Measurements from ENCODE around the gene FCN2.

FCN2 gene

DNA sequence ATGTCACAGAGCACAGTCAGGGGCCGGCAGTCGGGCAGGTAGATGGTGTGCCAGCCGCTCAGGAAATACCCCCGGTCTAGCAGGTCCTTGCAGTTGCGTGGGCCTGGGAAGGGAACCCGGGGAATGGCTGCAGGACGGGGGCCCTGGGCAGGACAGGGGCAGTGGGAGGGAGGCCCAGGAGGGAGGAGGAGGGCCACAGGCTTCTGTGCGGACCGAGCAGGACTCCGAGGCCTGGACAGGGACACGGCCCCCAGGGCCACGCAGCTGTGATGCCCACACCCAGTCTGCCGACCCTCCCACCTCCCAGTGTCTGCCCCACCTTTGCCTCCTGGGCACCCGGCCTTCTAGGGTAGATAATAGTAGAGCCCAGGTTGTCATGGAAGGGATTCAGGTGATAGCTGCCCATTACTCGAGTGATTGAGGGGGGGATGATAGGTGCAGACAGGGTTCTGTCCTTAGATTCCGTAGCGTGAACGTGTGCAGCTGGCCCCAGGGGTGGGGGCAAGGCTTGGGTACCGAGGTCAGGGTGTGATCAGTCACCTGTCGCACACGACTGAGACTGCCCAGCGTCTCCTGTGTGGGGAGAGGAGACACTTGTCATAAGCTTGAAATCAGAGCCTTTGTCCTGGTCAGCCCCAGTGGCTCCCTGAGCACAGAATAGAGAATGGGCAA lies 32.6 kb downstream of the FCN2 start:
- DNase-seq, result no peak

GRCh38 chr9:134913713-134914500 lies 33.3 kb downstream of the FCN2 start:
- DNase-seq, result no peak

GRCh38 chr9:134914501-134914834 lies 33.9 kb downstream of the FCN2 start:
- DNase-seq, result no peak

DNA sequence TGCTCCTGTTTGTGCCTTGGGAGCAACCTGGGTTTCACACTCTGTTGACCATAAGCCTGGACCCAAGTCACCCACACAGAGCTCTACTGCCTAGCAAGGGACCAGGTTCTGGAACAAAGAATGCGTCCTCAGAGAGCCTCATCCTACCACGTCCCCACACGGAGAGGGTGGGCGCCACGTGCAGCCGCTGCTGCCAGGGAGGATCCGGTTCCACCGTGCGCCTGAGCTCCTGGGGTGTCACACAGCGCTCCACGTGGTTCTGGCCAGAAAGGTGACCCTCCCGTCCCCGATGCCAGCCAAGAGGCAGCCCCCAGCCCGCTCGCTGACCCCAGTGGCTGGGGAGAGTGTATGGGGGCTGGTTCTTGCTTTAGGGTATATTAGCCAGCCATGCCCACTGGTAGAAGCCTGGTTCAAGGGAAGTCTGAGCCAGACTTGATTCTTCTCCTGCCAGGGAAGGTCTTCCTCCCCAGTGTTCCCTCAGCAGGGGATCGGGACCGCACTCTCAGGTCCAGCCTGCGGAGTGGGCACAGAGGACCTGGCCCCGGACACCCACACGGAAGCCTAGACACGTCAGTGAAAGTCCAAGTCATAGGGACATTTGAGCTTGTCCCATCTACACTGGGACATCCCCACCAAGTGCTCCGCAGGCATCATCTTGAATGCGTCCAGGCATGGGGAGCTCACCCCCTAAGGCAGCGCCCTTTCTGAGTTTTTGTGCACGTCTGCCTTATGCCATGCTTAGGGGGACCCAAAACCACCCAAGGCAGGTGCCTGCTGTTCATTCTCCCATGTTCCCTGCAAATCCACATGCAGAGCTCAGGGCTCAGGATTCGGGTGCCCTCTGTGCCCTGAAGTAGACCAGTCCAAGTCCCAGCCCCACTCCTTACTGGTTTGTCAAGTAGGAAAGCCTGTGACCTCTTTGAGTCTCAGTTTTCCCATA lies 34.7 kb downstream of the FCN2 start:
- no peak for DNase-seq

GRCh38 chr9:134916161-134916665 lies 35.6 kb downstream of the FCN2 start:
- no peak for DNase-seq

GRCh38 chr9:134917431-134918373 lies 37.1 kb downstream of the FCN2 start, which contains the start of gene FCN1:
Gene FCN1 (minus strand): TSS chr9:134917912. CDS start chr9:134917871, 41 bp downstream.
- DNase-seq, result no peak

DNA sequence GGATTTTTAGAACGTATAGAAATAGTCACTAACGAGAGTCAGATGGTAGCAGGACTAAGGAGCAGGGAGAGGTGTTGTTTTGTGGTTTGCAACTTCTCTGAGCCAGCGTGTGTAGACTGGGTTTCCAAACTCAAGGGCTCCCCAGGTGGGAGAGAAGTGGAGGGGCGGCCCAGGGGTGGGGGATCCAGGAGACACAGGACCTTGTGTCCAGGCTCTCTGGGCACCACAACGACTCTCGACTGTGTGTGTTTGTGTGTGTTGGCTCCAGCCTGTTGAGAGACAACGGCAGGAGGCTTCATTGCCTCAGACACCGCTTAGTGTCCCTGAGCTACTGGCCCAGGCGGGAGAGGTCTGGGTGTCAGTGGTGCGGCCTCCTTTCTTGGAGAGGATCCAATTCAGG lies 38.0 kb downstream of the FCN2 start:
- DNase-seq, result no peak

DNA sequence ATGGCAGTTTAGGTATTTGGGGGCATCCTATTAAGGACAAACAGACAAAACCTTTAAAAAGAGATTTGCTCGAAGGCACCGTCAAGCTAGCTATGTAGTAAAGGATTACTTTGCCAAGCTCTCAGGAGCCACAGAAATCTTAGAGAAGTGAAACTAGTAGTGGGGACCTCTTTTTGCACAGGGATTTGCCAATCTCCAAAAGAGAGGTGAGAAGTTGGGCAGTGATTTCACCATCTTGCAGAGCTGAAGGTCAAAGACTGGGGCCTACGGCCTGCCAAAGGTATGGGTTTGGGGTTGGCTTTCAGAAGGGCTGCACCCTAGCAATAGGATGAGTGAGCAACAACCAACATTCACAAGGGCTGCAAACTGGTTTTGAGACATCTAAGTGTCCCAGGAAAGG lies 38.7 kb downstream of the FCN2 start:
- DNase-seq, result no peak

GRCh38 chr9:134922066-134922931 lies 41.7 kb downstream of the FCN2 start:
- DNase-seq, result no peak

DNA sequence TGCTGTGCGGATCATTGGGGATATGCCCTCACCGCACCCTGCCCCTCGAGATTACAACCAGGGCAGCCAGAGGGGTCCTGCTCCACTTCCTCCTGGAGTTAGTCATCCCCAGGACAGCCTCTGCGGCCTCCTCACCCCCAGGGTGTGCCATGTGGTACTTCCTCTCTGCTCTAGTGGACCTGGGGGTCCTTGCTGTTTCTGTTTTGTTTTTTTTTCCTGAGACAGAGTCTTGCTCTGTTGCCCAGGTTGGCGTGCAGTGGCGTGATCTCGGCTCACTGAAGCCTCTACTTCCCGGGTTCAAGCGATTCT lies 42.3 kb downstream of the FCN2 start:
- DNase-seq, result no peak

DNA sequence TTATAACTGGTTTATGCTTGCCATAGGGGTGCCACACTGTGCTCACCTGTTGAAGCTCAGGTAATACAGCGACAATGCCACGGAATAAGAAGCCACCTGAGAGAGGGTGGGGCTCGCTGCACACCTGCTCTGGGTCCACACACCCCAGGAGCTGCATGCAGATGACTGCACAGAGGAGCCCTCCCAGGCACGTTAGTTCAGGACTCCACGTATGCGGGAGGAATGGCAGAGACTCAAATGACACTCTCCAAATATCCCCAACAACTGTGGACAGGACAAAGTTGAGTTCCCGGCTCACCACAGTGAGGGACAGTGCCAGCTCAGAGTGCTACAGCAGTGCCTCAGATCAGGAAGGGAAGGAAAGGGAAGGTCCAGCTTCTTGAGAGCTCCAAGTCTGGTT lies 42.9 kb downstream of the FCN2 start:
- no peak for DNase-seq

GRCh38 chr9:134925011-134925511 lies 44.5 kb downstream of the FCN2 start:
- peak in 1 of 2 experiments; percentile 20 for DNase-seq

- DNase-seq, result no peak
Observed at GRCh38 chr9:134928436-134929192, 48.0 kb downstream of the FCN2 start.

GRCh38 chr9:134929193-134930158 lies 48.9 kb downstream of the FCN2 start:
- no peak for DNase-seq

DNA sequence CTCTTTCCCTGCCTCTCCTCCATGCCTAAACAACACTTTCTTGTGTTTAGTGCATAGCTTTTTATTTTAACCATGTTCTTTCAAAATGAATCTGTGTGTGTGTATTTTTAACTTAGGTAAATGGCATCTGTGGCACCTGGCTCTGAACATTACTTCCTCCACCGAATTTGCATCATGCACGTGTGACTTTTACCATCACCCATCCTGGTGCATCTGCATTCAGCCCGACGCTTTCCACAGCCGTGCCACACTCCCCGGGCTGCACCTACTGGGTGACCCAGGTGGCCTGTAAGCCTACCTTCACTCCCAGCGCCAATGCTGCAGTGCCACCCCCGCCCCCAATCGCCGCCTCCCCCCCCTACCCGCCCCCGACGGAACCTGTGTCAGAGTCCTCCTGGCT lies 49.8 kb downstream of the FCN2 start:
- DNase-seq, result no peak

- DNase-seq, result no peak
Observed at GRCh38 chr9:134932171-134932570, 51.6 kb downstream of the FCN2 start.

GRCh38 chr9:134932606-134933005 lies 52.0 kb downstream of the FCN2 start:
- DNase-seq, result no peak

GRCh38 chr9:134933076-134933659 lies 52.6 kb downstream of the FCN2 start:
- no peak for DNase-seq
